ENCODE data around the gene NMNAT2. TPM values are rescaled to one million over a fixed set of nuclear protein-coding genes. Genes with fewer than 3 reads are reported as not detected.

NMNAT2 gene
- total RNA-seq, 4 donors from 2014 or later: 0.93 to 2.2 (median 1.9) TPM

GRCh38 chr1:183315991-183316758 is 102.0 kb downstream of the NMNAT2 start:
- ATAC-seq: no peak
- Histone ChIP-seq H3K4me3 (no peak overlapping the region), H3K9me3 (no peaks in the 10 kb centered on the region), H3K36me3 (no peaks in the 10 kb centered on the region), H3K27ac (peak overlapping the region in 1 of 4 donors; percentile 2), H3K27me3 (no peaks in the 10 kb centered on the region), H3K4me1 (peaks cover 0 to 43% (median 13%) of the 10 kb centered on the region in 3 donors)
- no peak for TF ChIP-seq EP300 (IDR thresholded peaks at IDR 0.05)
- 46 to 71% methylated on average over 2 to 4 of the region's 6 CpGs for WGBS, 2 donors (ENCODE audit: low coverage in 1 of 2)

GRCh38 chr1:183313063-183313462 is 105.1 kb downstream of the NMNAT2 start:
- ATAC-seq: no peak
- peak overlapping the region in 1 of 4 donors; percentile 7 for H3K27ac ChIP-seq
- no peaks in the 10 kb centered on the region for H3K36me3 ChIP-seq
- no peaks in the 10 kb centered on the region for H3K9me3 ChIP-seq
- TF ChIP-seq EP300 (IDR thresholded peaks at IDR 0.05) (no peak), POLR2AphosphoS5 (IDR thresholded peaks at IDR 0.05) (no peak), CTCF (IDR thresholded peaks at IDR 0.05) (no peak), POLR2A (IDR thresholded peaks at IDR 0.05) (no peak)
- no peak overlapping the region for H3K4me3 ChIP-seq
- 88 to 89% methylated on average over 2 to 3 of the region's 3 CpGs for WGBS, 2 donors (ENCODE audit: low coverage in 1 of 2)
- no peaks in the 10 kb centered on the region for H3K27me3 ChIP-seq
- peaks cover 4 to 45% (median 15%) of the 10 kb centered on the region in 3 donors for H3K4me1 ChIP-seq

GRCh38 chr1:183310753-183311479 is 107.3 kb downstream of the NMNAT2 start:
- peak; percentile 27 for ATAC-seq
- H3K4me3 ChIP-seq: no peak overlapping the region
- peak overlapping the region; percentile 59 to 81 (median 70) for H3K27ac ChIP-seq
- H3K27me3 ChIP-seq: no peaks in the 10 kb centered on the region
- peaks cover 4 to 50% (median 21%) of the 10 kb centered on the region in 3 donors for H3K4me1 ChIP-seq
- H3K36me3 ChIP-seq: no peaks in the 10 kb centered on the region
- no peak for TF ChIP-seq POLR2A (IDR thresholded peaks at IDR 0.05)
- peak; percentile 75 for TF ChIP-seq POLR2AphosphoS5 (IDR thresholded peaks at IDR 0.05)
- no peaks in the 10 kb centered on the region for H3K9me3 ChIP-seq
- 27 to 33% methylated on average over 5 of the region's 5 CpGs for WGBS, 2 donors (ENCODE audit: low coverage in 1 of 2)

GRCh38 chr1:183308719-183309118 is 109.5 kb downstream of the NMNAT2 start:
- no peaks in the 10 kb centered on the region for H3K9me3 ChIP-seq
- no peaks in the 10 kb centered on the region for H3K27me3 ChIP-seq
- no peak overlapping the region for H3K4me3 ChIP-seq
- no peak overlapping the region for H3K27ac ChIP-seq
- TF ChIP-seq CTCF (IDR thresholded peaks at IDR 0.05) (no peak), EP300 (IDR thresholded peaks at IDR 0.05) (no peak), POLR2A (IDR thresholded peaks at IDR 0.05) (no peak), POLR2AphosphoS5 (IDR thresholded peaks at IDR 0.05) (no peak)
- no peak for ATAC-seq
- no peaks in the 10 kb centered on the region for H3K36me3 ChIP-seq
- H3K4me1 ChIP-seq: peaks cover 4 to 65% (median 21%) of the 10 kb centered on the region in 3 donors
- WGBS, 2 donors (ENCODE audit: low coverage in 1 of 2): 89% methylated on average over 4 of the region's 4 CpGs

- H3K9me3 ChIP-seq: no peaks in the 10 kb centered on the region
- WGBS, 2 donors (ENCODE audit: low coverage in 1 of 2): 39 to 53% methylated on average over 3 to 5 of the region's 5 CpGs
- H3K4me3 ChIP-seq: no peak overlapping the region
- peaks cover 4 to 72% (median 21%) of the 10 kb centered on the region in 3 donors for H3K4me1 ChIP-seq
- no peak overlapping the region for H3K27ac ChIP-seq
- TF ChIP-seq EP300 (IDR thresholded peaks at IDR 0.05) (no peak), CTCF (IDR thresholded peaks at IDR 0.05) (peak in 1 of 4 experiments; percentile 18)
- no peak for ATAC-seq
- no peaks in the 10 kb centered on the region for H3K27me3 ChIP-seq
- no peaks in the 10 kb centered on the region for H3K36me3 ChIP-seq
Measured at GRCh38 chr1:183306317-183307042, 111.7 kb downstream of the NMNAT2 start.
